Fibroblast of skin of abdomen (primary cell): ENCODE results near the gene KRT75.
"Not testable (repeated sequence)": the region's sequence is repeated elsewhere in the genome, so short reads cannot be mapped to it uniquely, and the experiment has no call there.

Experiments
- DNase-seq: peaks from one replicate; pipeline ENCODE4 v3.0.0-alpha.2; 2013

The KRT75 gene

DNA sequence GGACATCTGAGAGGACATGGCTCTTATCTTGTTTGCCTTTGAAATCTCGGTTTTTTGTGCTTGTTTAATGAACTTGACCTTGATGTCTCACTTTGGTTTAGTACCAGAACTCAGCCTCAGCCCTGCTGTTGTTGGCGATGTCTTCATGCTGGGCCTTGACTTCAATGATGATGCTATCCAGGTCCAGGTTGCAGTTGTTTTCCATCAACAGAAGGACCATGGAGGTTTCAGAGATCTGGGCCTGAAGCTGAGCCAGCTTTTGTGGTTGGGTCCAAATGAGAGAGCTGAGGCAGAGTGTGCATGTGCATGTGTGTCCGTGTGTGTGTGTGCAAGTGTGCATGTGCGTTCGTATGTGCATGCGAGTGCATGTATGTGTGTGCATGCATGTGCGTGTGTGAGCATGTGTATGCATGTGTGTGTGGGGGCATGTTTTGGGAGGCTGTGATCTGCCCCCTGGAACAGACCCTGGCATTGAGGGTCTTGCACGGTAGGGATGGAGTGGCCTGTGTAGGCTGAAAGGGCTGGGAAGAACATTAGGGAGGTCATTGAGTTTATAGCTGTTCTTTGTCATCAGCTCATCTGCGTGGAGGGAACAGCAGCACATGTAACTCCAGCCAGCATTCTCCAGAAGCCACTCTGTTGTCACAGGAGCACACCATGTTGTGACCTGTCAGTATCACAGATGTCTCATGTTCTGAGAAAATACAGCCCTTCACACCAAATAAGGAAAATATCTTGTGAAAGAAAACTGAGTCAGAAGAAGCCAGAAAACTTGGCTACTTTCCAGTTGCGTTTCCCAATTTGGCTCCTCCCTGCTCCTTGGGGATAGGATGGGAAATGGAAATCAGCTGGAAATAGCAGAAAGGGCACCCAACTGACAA, 18.1 kb downstream of the KRT75 start:
- peak; percentile 81 for DNase-seq

DNA sequence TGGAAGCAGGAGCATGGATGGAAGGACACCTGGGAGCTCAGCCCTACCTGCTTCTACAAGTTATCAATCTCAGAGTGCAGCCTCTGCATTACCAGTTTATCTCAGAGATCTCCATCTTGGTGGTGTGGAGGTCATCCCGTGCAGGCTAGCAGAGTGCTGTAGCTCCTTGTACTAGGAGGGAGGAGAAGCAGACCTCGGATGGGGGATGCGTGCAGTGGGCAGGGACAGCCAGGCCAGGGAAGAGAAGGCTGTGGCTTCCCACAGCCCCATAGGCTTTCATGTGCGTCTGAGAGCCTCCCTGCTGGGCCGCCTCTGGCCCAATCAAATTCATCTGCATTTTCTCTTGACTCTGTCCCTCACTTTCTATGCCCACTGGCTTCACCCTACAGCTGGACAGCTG, 19.2 kb downstream of the KRT75 start:
- no peak for DNase-seq

DNA sequence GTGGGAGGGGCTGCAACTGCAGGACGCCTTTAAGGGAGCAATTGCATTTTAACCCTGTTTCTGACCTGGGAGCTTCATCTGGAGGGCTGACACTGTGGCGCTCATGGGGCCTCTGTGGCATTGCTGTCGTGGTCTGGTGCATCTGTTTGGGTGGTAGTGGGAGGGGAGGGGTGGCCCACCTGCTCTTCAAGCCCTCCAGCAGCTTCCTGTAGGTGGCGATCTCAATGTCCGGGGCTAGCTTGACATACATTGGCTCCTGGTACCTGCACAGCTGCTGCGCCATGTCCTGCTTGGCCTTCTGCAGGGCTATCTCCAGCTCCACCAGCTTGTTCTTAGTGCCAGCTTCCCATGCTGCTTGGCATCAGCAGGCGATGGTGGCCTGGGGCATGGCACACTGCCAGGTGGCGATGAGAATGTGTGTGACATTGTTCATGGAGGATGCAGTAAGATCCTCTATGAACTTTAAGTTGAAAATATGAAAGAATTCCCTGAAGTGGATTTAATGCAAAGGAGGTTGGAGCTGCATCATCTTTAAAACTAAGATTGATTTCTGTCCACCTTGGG, 20.3 kb downstream of the KRT75 start:
- DNase-seq, result no peak

DNA sequence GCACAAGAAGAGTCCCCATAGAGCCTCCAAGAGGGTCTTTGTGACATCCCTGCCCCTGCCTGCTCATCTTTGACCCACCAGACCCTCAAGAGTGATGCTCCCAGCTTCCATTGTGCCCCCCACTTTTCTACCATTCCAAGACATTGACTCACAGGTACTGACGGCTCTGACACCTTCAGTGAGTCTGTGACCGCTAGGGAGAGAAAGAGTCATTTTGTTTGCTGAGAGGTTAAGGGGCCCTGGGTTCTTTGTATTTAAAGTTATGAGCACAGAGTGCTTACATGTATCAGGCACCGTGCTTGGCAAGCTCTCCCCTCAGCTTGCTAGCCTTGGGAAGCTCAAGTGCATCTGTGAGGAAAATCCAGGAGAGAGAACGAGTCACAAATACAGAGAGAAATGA, 21.0 kb downstream of the KRT75 start:
- no peak for DNase-seq

DNA sequence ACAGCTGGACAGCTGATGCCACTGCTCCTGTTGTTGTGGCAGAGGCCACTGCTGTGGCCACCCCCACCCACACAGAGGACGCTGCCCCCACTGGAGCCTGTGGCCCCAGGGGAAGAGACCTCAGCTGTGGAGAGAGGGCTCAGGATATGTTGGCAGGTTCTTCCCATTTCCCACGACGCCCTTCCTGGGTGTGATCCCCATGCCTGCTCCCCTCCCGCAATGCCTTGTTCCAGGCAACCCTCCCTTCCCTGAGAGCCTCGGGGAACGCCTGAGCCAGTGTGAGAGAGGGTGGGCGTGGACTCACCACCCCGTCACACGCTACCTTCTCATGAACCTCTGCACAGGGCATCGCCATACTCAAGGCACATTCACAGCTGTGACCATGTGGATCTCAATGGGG, 22.4 kb downstream of the KRT75 start:
- no peak for DNase-seq

DNA sequence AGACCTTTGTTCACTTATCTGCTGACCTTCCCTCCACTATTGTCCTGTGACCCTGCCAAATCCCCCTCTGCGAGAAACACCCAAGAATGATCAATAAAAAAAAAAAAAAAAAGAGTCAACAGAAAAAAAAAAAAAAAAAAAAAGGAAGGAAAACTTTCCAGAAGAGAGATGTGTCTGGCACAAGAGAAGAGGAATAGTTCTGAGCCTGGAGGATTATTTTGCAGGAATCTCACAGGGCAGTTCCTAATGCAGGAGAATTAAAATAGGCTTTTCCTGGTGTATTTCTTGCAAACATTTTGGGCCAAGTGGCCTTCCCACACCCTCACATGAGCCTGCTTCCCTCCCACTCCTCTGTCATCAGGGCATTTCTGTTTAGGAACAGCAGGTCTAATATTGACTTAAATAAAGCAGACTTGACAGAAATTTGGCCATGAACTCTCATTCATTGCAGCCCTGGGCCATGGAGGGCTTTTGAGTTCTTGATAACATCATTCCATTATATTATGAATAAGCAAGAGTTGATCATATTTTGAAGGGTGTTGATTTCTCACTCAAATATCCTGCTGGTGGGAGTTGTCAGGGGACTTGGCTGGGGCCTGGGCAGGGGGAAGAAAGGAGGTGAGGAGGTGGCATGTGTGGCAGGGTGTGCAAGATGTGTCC, 23.5 kb downstream of the KRT75 start:
- not testable (repeated sequence) for DNase-seq

DNA sequence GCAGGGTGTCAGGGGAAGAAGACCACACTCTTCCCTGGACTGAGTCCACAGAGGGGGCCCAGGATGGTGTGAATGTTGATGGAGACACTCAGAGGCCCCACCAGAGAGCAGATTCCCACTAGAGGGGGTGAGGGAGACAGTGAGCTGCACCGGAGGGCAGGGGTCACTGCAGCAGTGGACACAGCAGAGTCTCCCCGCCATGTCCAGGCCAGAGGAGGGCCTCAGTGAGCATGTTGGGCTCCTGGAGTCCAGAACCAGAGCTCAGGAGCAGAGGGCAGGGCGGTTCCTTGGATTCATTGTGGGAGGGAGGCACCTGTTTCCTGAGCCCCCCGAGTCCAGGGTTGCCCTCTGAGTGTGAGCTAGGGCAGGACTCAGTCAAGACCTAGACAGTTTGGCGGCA, 26.3 kb downstream of the KRT75 start:
- no peak for DNase-seq

DNA sequence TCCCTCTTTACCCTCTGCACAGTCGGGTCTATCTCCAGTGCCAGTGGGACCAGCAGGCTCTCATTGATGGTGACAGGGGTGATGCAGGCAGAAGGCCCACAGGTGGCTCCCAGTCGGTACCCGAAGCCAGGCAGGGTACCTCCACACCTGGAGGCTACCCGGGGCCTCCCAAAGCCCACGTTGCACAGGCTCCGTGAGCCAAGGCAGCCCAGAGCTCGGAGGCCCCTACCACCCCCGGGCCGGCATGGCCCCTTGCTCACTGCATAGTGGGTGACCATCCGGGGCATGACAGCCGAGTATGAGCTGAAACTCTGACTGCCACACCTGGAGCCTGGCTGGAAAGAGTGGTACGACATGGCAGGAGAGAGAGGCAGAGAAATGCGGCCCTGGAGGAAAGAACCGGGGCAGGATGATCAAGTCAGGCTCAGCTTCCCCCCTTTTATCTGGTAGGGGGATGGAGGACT, 28.2 kb downstream of the KRT75 start, which contains the start of gene KRT82:
TSS of gene KRT82 (minus strand) at position 414 of the 464 bp plus-strand sequence. CDS start at position 356, 58 bp downstream.
- no peak for DNase-seq

DNA sequence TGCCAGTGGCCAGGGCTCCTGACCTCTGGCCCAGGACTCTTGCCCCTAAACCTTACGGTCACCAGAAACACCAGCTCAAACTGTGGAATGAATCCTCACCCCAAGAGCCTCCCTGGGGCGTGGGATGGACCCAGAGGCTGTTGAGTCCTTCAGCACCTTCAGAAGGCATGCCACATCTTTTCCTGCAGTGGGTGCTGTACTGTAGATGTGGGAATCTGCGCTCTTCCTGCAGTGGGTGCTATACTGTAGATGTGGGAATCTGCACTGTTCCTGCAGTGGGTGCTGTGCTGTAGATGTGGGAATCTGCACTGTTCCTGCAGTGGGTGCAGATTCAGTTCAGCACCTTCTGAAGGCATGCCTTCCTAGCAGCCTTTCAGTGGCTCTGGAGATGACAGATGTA, 29.2 kb downstream of the KRT75 start:
- DNase-seq, result no peak

DNA sequence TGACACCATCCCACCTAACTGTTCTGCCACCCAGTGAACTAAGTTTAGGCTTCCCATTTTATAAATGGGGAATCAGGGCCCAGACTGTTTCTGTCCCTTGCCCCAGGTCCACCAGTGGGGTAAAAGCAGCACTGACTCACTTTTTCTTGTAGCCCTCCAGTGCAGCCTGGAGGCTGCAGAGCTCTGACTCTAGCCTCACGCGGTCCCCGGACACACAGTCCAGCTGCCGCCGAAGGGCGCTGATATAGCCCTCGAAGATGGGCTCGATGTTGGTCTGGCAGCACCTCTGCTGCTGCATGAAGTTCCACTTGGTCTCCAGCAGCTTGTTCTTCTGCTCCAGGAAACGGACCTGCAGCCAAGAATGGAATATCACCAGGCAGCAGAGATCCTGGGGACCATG, 30.6 kb downstream of the KRT75 start:
- DNase-seq, result no peak

DNA sequence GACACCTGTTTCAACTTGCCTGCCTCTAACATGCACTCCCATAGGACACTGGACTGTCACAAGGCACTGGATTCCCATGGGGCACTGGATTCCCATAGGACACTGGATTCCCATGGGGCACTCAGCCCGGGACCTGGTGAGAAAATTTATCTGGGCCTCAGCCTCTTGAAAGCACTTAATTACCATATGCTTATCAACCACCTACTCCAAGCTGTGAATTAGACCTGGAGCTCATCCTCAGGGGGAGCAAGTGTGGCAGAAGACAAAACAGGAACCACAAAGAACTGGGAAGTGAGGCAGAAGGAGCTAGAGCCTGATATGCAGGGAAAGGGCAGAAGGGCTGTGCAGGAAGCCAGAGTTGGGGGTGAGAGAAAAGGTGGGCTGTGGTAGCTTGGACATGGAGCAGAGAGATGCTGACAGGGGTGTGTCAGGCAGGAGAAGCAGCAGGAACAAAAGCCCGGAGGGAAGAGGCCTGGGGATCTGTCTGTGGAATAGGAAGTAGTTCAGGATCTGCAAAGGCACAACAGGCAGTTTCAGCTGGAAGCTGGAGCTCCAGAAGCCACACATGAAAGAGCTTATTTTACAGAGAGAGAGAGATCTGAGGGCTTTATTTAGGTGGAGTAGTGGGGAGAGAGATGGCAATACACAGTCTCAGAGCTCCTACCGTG, 31.2 kb downstream of the KRT75 start:
- no peak for DNase-seq

DNA sequence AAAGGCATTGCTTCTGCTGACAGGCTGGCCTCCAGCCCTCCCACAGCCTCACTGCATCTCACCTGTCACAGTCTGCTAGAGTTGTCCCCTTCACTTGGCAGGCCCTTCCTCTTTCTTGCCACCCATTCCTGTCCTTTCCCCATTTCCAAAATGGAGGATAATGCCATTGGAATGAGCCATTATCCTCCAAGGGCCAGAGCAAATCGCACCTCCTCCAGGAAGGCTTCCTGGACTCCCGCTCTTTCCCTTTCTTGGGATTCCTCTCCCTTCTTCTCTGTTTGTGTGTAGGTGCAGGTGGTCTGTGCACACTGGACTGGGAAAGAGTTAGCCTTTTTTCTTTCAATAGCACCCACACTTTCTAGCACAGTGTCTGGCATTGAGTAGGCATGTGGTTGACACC, 31.8 kb downstream of the KRT75 start:
- DNase-seq, result no peak

DNA sequence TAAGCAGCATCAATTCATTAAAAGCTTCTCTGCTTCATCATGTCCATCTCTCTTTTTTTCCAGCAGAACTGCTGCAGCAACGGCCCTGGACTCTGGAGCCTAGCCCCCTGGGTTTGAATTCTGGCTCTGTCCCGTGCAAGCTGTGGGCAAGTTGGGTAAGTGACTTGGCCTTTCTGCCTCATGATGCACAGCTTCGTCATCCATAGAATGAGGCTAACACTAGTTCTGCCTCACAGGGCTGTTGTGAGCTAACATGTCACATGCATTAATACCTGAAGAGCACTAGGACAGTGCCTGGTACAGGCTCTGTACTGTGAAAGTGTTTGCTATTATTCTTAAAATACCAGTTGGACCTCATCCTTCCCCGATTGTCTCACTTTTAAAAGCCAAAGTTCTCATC, 32.2 kb downstream of the KRT75 start:
- no peak for DNase-seq

DNA sequence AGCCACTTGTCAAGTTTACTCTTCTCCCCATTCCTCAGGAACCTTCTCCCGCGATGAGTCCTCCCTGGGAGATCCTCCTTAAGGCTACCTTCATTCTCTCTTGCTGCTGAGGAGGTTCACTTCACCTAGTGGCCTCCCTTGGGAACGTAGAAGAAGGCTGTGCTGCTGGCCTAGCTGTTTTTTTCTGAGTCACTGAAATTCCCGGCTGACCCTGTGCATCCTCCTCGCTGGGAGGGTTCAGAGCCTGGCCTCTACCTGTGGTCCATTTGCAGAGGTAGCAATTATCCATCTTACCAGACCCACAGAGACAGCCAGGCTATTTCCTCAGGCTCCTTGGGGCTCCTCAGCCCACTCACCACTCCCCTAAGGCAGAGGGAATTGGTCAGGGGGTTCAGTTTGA, 32.6 kb downstream of the KRT75 start:
- no peak for DNase-seq

DNA sequence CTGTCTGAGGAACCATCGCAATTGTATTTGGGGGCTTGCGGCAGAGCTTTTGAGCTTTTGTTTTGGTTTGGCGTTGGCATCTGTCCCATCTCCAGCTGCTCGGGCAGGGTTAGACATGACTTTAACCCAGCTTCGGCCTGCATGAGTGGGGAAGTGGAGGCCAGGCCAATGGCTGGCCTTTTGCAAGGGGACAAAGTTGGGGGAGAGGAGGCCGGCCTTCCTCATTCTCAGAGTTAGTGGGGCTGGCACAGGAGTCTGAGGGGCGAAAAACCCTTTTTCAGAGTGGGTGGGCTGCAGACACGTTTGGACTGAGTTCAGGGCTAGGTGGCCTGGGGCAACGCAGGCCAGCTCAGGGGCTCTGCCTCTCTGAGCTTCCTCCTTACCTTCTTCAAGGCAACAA, 33.3 kb downstream of the KRT75 start:
- DNase-seq, result no peak

DNA sequence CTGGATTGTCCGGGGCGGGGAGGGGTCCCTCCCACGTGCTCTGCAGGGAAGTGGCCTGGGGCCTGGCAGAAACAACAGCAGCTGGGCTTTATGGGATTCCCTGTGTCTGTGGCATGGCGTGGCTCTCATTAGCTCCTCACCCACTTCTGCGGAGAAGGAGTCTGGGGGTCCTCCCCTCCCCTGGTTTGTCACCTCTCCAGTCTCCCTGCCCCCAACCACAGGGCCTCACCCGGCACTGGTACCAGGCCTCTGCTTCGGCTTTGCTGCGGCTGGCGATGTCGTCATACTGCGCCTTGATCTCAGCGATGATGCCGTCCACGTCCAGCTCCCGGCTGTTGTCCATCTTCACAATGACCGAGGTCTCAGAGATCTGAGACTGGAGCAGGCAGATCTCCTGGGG, 34.4 kb downstream of the KRT75 start:
- no peak for DNase-seq

DNA sequence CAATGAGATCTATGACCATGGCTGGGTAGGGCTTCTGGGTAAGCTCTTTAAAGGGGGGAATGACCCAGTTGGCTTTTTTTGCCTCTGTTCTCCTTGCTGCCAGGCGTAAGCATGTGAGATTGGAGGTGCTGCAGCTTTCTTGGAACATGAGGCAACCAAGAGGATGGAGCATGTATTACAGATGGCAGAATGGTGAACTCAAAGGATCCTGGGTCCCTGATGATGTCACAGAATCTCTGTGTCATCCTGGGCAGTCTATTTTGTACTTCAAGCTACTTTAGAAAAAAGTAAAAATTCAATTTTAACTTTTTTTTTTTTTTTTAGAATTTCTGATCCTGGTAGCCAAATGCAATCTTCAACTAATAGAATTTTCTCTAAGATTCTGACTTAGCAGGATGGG, 36.0 kb downstream of the KRT75 start:
- DNase-seq, result no peak

DNA sequence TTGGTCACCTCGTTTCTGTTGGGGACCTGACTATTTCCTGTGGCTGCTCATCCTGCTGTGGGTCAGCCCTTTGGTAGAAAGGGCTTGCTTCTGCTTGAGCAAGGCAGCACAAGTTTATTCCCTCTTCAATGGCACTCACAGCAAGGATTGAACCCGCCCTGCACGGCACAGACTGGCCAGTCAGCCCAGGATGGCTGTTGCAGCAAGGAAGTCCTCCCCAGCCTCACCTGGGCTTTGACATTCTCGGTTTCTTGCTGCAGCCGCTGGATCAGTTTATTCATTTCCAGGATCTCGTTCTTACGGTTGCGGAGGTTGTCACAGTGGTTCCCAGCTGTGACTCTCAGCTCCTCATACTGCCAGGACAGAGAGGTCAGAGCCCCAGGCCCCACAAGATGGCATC, 37.5 kb downstream of the KRT75 start:
- no peak for DNase-seq

DNA sequence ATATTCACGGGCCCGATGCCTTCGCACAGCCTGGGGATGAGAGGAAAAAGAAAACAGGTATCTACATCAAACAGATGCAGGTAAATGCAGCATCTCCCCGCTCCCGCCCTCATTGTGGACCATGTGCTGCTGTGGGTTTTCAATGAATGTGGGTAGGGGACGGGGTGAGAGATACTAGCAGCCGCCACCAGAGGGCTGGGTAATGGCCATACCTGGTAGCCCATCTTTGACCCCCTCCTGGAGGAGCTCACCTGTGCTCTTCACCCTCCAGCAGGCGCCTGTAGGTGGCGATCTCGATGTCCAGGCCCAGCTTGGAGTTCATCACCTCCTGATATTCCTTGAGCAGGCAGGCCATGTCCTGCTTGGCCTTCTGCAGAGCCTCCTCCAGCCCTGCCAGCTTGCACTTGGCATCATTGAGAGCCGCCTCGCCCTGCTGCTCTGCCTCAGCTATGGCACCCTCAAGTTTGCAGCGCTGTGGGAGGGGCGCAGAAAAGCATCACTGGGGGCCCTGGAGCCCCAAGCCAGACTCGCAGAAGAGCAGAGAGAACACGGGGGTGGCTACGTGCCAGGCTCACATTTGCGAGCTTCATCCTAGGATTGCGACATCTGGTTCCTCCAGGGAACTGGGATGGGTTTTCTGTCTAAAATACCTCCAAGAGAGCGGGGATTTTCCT, 38.3 kb downstream of the KRT75 start:
- peak; percentile 54 for DNase-seq

DNA sequence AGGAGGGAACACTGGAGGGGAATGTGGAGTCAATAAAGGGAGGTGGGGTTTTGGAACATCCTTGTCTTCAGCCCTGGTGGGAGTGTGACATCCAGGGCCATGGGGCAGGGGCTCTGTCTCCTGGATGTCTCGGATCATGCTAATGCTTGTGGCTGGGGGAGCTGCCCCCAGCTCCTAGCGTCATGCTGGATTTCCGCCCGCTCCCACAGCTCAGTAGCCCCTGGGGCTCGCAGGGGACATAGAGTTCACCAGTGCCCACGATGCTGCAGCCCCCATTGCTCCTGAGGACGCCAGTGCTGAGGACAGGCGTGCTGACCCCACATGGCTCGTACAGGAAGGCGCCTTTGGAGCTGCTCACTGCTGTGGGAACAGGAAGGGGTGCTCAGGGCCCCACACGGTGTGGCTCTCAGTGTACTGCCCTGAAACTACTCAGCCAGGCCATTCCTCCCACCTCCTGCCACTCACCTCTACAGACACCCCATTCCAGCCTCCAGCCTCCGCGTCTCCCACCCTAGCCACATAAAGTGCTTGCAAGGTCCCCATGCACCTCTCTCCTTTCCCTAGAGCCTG, 39.2 kb downstream of the KRT75 start:
- DNase-seq, result no peak

DNA sequence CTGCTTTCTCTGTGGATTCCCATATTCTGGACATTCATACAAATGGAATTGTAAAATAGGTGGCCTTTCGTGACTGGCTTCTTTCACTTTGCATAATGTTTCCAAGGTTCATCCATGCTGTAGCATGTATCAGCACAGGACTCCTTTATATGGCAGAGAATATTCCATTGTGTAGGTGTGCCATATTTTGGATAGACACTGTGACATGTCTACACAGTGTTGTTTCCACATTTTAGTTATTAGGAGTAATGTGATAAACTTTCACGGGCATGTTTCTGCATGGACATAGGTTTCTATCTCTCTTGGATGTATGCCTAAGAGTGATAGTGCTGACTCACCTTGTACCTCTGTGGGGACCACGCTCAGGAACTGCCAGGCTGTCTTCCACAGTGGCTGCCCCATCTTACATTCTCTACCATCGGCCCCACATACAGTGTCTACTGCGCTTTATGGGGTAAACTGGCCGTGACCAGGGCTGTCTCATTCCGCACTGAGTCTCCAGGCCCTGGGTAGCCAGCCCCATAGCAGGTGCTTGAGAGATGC, 41.6 kb downstream of the KRT75 start:
- no peak for DNase-seq

DNA sequence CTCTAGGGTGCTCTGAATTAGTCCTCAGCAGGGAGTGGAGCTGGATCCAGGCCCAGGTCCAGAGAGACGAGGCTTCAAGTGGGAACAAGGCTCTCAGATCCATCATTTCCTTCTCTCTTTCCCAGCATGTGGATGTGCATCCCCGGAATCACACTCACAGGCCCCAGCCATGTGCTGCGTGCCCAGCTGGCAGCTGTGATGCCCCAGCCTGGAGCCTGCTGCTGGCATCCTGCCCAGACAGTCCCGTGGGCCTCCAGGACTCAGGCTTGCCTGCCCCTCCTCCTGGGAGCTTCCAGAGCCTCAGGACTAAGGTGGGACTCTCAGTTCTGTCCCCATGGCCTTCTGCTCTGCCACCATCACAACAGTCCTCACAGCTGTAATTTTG, 42.6 kb downstream of the KRT75 start:
- DNase-seq, result no peak
